ENCODE measurements around the gene NREP.

Gene NREP

GRCh38 chr5:111737716-111738115, 19.3 kb downstream of the NREP start:
- no peak for TF ChIP-seq CTCF (conservative IDR thresholded peaks at IDR 0.05; ENCODE audit: control insufficient read depth, insufficient read depth, low read depth, low read length)
- no peak overlapping the region for H3K4me3 ChIP-seq (ENCODE audit: control insufficient read depth, low read depth, low read length)
- peak; percentile 75 for DNase-seq (ENCODE audit: low read depth)

GRCh38 chr5:111735583-111736270, 21.3 kb downstream of the NREP start:
- peak; percentile 98 for DNase-seq (ENCODE audit: low read depth)
- H3K4me3 ChIP-seq (ENCODE audit: control insufficient read depth, low read depth, low read length): no peak overlapping the region
- no peak for TF ChIP-seq CTCF (conservative IDR thresholded peaks at IDR 0.05; ENCODE audit: control insufficient read depth, insufficient read depth, low read depth, low read length)

GRCh38 chr5:111734597-111734996, 22.4 kb downstream of the NREP start:
- no peak overlapping the region for H3K4me3 ChIP-seq (ENCODE audit: control insufficient read depth, low read depth, low read length)
- DNase-seq (ENCODE audit: low read depth): no peak
- no peak for TF ChIP-seq CTCF (conservative IDR thresholded peaks at IDR 0.05; ENCODE audit: control insufficient read depth, insufficient read depth, low read depth, low read length)

GRCh38 chr5:111734013-111734412, 23.0 kb downstream of the NREP start:
- no peak for TF ChIP-seq CTCF (conservative IDR thresholded peaks at IDR 0.05; ENCODE audit: control insufficient read depth, insufficient read depth, low read depth, low read length)
- peak; percentile 82 for DNase-seq (ENCODE audit: low read depth)
- H3K4me3 ChIP-seq (ENCODE audit: control insufficient read depth, low read depth, low read length): no peak overlapping the region

GRCh38 chr5:111733571-111733970, 23.4 kb downstream of the NREP start:
- H3K4me3 ChIP-seq (ENCODE audit: control insufficient read depth, low read depth, low read length): no peak overlapping the region
- no peak for DNase-seq (ENCODE audit: low read depth)
- no peak for TF ChIP-seq CTCF (conservative IDR thresholded peaks at IDR 0.05; ENCODE audit: control insufficient read depth, insufficient read depth, low read depth, low read length)

- no peak overlapping the region for H3K4me3 ChIP-seq (ENCODE audit: control insufficient read depth, low read depth, low read length)
- DNase-seq (ENCODE audit: low read depth): no peak
- TF ChIP-seq CTCF (conservative IDR thresholded peaks at IDR 0.05; ENCODE audit: control insufficient read depth, insufficient read depth, low read depth, low read length): no peak
Observed at GRCh38 chr5:111731638-111732037, 25.4 kb downstream of the NREP start.
